Measurements from ENCODE around the gene FNDC5. TPM values are rescaled to one million over a fixed set of nuclear protein-coding genes. Genes with fewer than 3 reads are reported as not detected.

Gene FNDC5
- total RNA-seq, 2 experiments from 2014 or later, result not detected

DNA sequence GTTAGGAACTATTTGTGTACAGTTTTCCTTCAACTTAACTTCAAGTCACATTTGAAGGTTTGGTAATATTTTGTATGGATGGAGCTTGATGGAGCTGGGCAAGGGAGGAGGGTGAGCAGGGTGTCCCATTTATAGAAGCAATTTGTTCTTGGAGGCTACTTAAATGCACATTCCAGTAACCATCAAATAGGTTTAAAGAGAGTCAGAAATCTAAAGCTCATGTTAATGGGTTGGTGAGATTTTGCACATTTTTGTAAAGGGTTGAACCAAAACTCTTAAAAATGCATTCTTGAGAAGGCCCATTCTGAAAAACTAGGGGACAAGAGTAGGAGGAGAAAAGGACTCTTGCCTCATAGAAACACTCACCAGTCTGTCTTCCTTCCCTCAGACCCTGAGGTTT is 10.1 kb downstream of the FNDC5 start:
- H3K9me3 ChIP-seq (ENCODE audit: control insufficient read depth in 1 of 2, insufficient read depth in 1 of 2, low read length in 2 of 2), result no peaks in the 10 kb centered on the region
- no peaks in the 10 kb centered on the region for H3K4me1 Mint-ChIP-seq (ENCODE audit: low read depth)
- H3K27me3 ChIP-seq (ENCODE audit: control insufficient read depth in 1 of 2, insufficient read depth in 2 of 2, low read length in 2 of 2), result no peaks in the 10 kb centered on the region
- no peaks in the 10 kb centered on the region for H3K4me1 ChIP-seq (ENCODE audit: insufficient read depth, low read length)
- ChIA-PET POLR2A (no interaction called here), CTCF (interaction anchor here (1.1 kb wide), 1 partner anchor 12 kb away, joined by 3 read pairs; no protein-coding TSS in a partner anchor)
- H3K4me3 ChIP-seq (ENCODE audit: low read length), result no peak overlapping the region
- DNase-seq (no peak), ATAC-seq (ENCODE audit: poor library complexity) (no peak)
- TF ChIP-seq, protein P1, sequence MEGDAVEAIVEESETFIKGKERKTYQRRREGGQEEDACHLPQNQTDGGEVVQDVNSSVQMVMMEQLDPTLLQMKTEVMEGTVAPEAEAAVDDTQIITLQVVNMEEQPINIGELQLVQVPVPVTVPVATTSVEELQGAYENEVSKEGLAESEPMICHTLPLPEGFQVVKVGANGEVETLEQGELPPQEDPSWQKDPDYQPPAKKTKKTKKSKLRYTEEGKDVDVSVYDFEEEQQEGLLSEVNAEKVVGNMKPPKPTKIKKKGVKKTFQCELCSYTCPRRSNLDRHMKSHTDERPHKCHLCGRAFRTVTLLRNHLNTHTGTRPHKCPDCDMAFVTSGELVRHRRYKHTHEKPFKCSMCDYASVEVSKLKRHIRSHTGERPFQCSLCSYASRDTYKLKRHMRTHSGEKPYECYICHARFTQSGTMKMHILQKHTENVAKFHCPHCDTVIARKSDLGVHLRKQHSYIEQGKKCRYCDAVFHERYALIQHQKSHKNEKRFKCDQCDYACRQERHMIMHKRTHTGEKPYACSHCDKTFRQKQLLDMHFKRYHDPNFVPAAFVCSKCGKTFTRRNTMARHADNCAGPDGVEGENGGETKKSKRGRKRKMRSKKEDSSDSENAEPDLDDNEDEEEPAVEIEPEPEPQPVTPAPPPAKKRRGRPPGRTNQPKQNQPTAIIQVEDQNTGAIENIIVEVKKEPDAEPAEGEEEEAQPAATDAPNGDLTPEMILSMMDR (IDR thresholded peaks at IDR 0.05), result no peak
- intact Hi-C loops (cut with DNase I, micrococcal nuclease), result no loop called here
- H3K27ac Mint-ChIP-seq, result no peak overlapping the region
- H3K36me3 ChIP-seq (ENCODE audit: insufficient read depth, low read length), result peaks cover 43% of the 10 kb centered on the region
- peaks cover 69% of the 10 kb centered on the region for H3K36me3 Mint-ChIP-seq (ENCODE audit: low read depth)
- H3K27ac ChIP-seq (ENCODE audit: low read depth in 1 of 2, low read length in 2 of 2), result no peak overlapping the region
- no peak overlapping the region for H3K4me3 Mint-ChIP-seq
- H3K9me3 Mint-ChIP-seq, result no peaks in the 10 kb centered on the region
- no peaks in the 10 kb centered on the region for H3K27me3 Mint-ChIP-seq

DNA sequence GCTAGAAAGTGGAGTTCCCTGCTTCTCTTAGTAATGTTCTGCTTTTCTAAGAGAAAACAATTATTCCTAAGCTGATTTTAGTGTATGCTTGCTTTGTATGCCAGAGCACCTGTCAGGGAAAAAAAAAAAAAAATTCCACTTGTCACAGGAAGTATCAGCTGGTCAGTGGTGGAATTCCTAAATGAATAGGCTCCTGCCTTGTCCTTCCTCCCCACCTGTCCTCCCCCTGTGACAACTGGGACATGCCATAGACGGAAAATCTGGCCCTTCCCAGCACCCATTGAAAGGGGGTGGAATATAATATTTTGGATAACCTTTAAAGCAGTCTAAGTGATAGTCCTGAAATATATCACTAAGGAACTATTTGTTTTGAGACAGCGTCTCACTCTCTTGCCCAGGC is 10.8 kb downstream of the FNDC5 start:
- no peak overlapping the region for H3K27ac Mint-ChIP-seq
- CTCF ChIA-PET, result interaction anchor here (1.1 kb wide), 1 partner anchor 12 kb away, joined by 3 read pairs; no protein-coding TSS in a partner anchor
- no peaks in the 10 kb centered on the region for H3K27me3 ChIP-seq (ENCODE audit: control insufficient read depth in 1 of 2, insufficient read depth in 2 of 2, low read length in 2 of 2)
- POLR2A ChIA-PET, result no interaction called here
- H3K4me3 ChIP-seq (ENCODE audit: low read length), result no peak overlapping the region
- TF ChIP-seq, protein P1 (IDR thresholded peaks at IDR 0.05), result no peak
- H3K27me3 Mint-ChIP-seq, result no peaks in the 10 kb centered on the region
- H3K4me1 ChIP-seq (ENCODE audit: insufficient read depth, low read length), result no peaks in the 10 kb centered on the region
- DNase-seq (no peak), ATAC-seq (ENCODE audit: poor library complexity) (no peak)
- intact Hi-C loops (cut with DNase I, micrococcal nuclease), result no loop called here
- peaks cover 76% of the 10 kb centered on the region for H3K36me3 Mint-ChIP-seq (ENCODE audit: low read depth)
- H3K4me3 Mint-ChIP-seq, result no peak overlapping the region
- peaks cover 49% of the 10 kb centered on the region for H3K36me3 ChIP-seq (ENCODE audit: insufficient read depth, low read length)
- H3K9me3 ChIP-seq (ENCODE audit: control insufficient read depth in 1 of 2, insufficient read depth in 1 of 2, low read length in 2 of 2), result no peaks in the 10 kb centered on the region
- H3K4me1 Mint-ChIP-seq (ENCODE audit: low read depth), result no peaks in the 10 kb centered on the region
- H3K27ac ChIP-seq (ENCODE audit: low read depth in 1 of 2, low read length in 2 of 2), result no peak overlapping the region
- no peaks in the 10 kb centered on the region for H3K9me3 Mint-ChIP-seq

DNA sequence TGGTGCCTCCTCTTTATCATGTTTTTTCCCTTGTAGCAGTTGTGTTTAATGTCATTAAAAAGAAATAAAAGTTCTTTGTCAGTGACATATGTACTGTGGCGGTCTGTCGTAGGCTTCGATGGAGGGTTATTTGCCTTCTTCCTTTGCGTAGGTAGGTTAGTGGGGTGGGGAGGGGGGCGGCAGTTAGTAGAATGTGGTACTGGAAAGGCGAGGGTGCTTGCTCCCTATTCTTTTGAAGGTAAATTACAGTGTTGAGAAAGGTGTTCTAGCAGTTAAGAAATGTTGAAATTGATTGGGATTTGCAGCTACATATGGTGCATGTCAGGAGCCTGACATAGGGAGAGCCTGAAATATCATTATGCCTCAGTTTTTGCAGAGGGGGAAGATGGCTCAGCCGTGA is 11.9 kb downstream of the FNDC5 start:
- DNase-seq (no peak), ATAC-seq (ENCODE audit: poor library complexity) (no peak)
- H3K36me3 ChIP-seq (ENCODE audit: insufficient read depth, low read length), result peaks cover 60% of the 10 kb centered on the region
- no peaks in the 10 kb centered on the region for H3K4me1 Mint-ChIP-seq (ENCODE audit: low read depth)
- H3K27me3 Mint-ChIP-seq, result no peaks in the 10 kb centered on the region
- H3K4me3 ChIP-seq (ENCODE audit: low read length), result no peak overlapping the region
- intact Hi-C loops (cut with DNase I, micrococcal nuclease), result no loop called here
- CTCF ChIA-PET, result interaction anchor here (0.9 kb wide), 1 partner anchor 147 kb away, joined by 3 read pairs; no protein-coding TSS in a partner anchor
- peaks cover 83% of the 10 kb centered on the region for H3K36me3 Mint-ChIP-seq (ENCODE audit: low read depth)
- TF ChIP-seq, protein P1 (IDR thresholded peaks at IDR 0.05), result no peak
- H3K27ac ChIP-seq (ENCODE audit: low read depth in 1 of 2, low read length in 2 of 2), result no peak overlapping the region
- H3K9me3 ChIP-seq (ENCODE audit: control insufficient read depth in 1 of 2, insufficient read depth in 1 of 2, low read length in 2 of 2), result no peaks in the 10 kb centered on the region
- H3K4me1 ChIP-seq (ENCODE audit: insufficient read depth, low read length), result no peaks in the 10 kb centered on the region
- no peak overlapping the region for H3K4me3 Mint-ChIP-seq
- H3K27ac Mint-ChIP-seq, result no peak overlapping the region
- no peaks in the 10 kb centered on the region for H3K27me3 ChIP-seq (ENCODE audit: control insufficient read depth in 1 of 2, insufficient read depth in 2 of 2, low read length in 2 of 2)
- no peaks in the 10 kb centered on the region for H3K9me3 Mint-ChIP-seq
- POLR2A ChIA-PET, result no interaction called here

All from CD4-positive, alpha-beta T cell (primary cell).